Body of pancreas (tissue), 4 donors: ENCODE results near the gene MAST4.

ENCODE experiments used
- POLR2A ChIP-seq, 3 donors: fragments of 450-650 bp; IDR thresholded peaks; one replicate each; pipeline ENCODE4 v1.6.1; 2016; ENCODE audit warnings: antibody characterized with exemption in 3 of 3, mild to moderate bottlenecking in 2 of 3
- TF ChIP-seq, protein P1 (sequence below), 7 experiments: fragments of 450-650 bp in 4 of 7; fragments of 200-600 bp in 3 of 7; sonication (generic) in 3 of 7; IDR thresholded peaks; one replicate each; pipeline ENCODE4 v1.5.1; 2016 to 2019; ENCODE audit warnings: antibody characterized with exemption in 7 of 7

DNA sequence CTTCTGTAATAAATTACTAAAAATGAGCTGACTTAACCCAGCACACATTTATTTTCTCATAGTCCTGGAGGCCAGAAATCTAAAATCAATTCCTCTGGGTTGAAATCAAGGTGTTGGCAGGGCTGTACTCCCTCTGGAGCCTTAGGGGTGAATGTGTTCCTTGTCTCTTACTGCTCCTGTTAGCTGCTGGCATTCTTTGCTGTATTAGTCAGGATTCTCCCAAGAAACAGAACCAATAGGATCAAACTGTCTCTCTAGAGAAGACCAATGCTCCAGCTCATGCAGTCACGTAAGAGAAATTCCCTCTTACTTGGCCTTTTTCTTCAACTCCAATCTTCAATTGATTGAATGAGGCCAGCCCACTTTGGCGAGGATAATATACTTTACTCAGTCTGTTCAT, 615.7 kb downstream of the MAST4 start:
- TF ChIP-seq, protein P1, sequence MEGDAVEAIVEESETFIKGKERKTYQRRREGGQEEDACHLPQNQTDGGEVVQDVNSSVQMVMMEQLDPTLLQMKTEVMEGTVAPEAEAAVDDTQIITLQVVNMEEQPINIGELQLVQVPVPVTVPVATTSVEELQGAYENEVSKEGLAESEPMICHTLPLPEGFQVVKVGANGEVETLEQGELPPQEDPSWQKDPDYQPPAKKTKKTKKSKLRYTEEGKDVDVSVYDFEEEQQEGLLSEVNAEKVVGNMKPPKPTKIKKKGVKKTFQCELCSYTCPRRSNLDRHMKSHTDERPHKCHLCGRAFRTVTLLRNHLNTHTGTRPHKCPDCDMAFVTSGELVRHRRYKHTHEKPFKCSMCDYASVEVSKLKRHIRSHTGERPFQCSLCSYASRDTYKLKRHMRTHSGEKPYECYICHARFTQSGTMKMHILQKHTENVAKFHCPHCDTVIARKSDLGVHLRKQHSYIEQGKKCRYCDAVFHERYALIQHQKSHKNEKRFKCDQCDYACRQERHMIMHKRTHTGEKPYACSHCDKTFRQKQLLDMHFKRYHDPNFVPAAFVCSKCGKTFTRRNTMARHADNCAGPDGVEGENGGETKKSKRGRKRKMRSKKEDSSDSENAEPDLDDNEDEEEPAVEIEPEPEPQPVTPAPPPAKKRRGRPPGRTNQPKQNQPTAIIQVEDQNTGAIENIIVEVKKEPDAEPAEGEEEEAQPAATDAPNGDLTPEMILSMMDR (IDR thresholded peaks at IDR 0.05) = no peak
- TF ChIP-seq POLR2A (IDR thresholded peaks at IDR 0.05) = no peak
